H1 (cell line): Measurements from ENCODE around the gene ARHGAP6. TPM values are rescaled to one million over a fixed set of nuclear protein-coding genes. Genes with fewer than 3 reads are reported as not detected.

Experiments used
- CTCF ChIA-PET: fragments of 300-600 bp; sonication (Branson Sonifier 250); formaldehyde crosslinking; loops from one replicate; lab custom pipeline; 2021; ENCODE audit not compliant: partially characterized antibody; lab: Charles Lee
- POLR2A ChIA-PET: fragments of 300-600 bp; sonication (Branson Sonifier 250); formaldehyde crosslinking; loops from one replicate; lab custom pipeline; 2021; ENCODE audit warnings: inconsistent platforms; ENCODE audit not compliant: partially characterized antibody; lab: Charles Lee
- DNase-seq, 2 experiments: peaks; one replicate each; pipeline versions ENCODE4 v3.0.0 to v3.0.0-alpha.2; 2010 to 2022; ENCODE audit warnings: low spot score in 2 of 2, low read depth in 1 of 2, mixed read lengths in 1 of 2
- FAIRE-seq: peaks from 2 replicates; lab custom pipeline; 2011; peaks lifted over from hg19 to GRCh38; lab: Jason Lieb, UNC
- H2AFZ ChIP-seq: 2 replicates; pipeline ENCODE4 v1.8.1; 2012; ENCODE audit warnings: low read length, inconsistent platforms
- H2AK5ac ChIP-seq: 2 replicates; pipeline ENCODE4 v1.6.1; 2013; ENCODE audit warnings: low read depth, low read length
- H2BK120ac ChIP-seq: replicated peaks from 2 replicates; pipeline ENCODE3; 2013; ENCODE audit warnings: low read depth, low read length, inconsistent platforms
- H2BK12ac ChIP-seq: 2 replicates; pipeline ENCODE4 v1.6.1; 2013; ENCODE audit warnings: low read depth, low read length
- H2BK15ac ChIP-seq: 2 replicates; pipeline ENCODE4 v1.6.1; 2013; ENCODE audit warnings: low read length
- H2BK20ac ChIP-seq: 2 replicates; pipeline ENCODE4 v1.6.1; 2013; ENCODE audit warnings: low read length
- H2BK5ac ChIP-seq: 2 replicates; pipeline ENCODE4 v1.6.1; 2013; ENCODE audit warnings: low read depth, low read length
- H3K14ac ChIP-seq: 2 replicates; pipeline ENCODE4 v1.6.1; 2013; ENCODE audit warnings: inconsistent platforms; ENCODE audit not compliant: insufficient read length
- H3K18ac ChIP-seq: 2 replicates; pipeline ENCODE4 v1.6.1; 2013; ENCODE audit warnings: low read length; ENCODE audit errors: extremely low read depth
- H3K23ac ChIP-seq: 2 replicates; pipeline ENCODE4 v1.6.1; 2013; ENCODE audit warnings: inconsistent platforms; ENCODE audit not compliant: insufficient read length
- H3K23me2 ChIP-seq: 2 replicates; pipeline ENCODE4 v1.6.1; 2013; ENCODE audit warnings: low read depth, low read length
- H3K27ac ChIP-seq: 2 replicates; pipeline ENCODE4 v1.6.1; 2011; ENCODE audit warnings: low read depth, low read length, inconsistent platforms
- H3K27me3 ChIP-seq, 4 experiments: replicated peaks in 1 of 4; 1 replicate in 1 of 4; 2 replicates in 3 of 4; pipeline versions ENCODE4 v1.6.1 to v1.8.1; 2011 to 2013; ENCODE audit warnings: low read length in 3 of 4, mild to moderate bottlenecking in 3 of 4, inconsistent platforms in 2 of 4, mixed read lengths in 2 of 4, moderate library complexity in 1 of 4; ENCODE audit not compliant: control insufficient read depth in 3 of 4, insufficient read depth in 3 of 4; ENCODE audit errors: extremely low read depth in 1 of 4
- H3K36me3 ChIP-seq, 4 experiments: 2 replicates each; pipeline versions ENCODE4 v1.6.1 to v1.8.1; 2011 to 2013; ENCODE audit warnings: mild to moderate bottlenecking in 4 of 4, low read length in 3 of 4, moderate library complexity in 2 of 4, control low read depth in 1 of 4, inconsistent platforms in 1 of 4; ENCODE audit not compliant: insufficient read depth in 4 of 4, control insufficient read depth in 2 of 4
- H3K4ac ChIP-seq: replicated peaks from 2 replicates; pipeline ENCODE3; 2013; ENCODE audit warnings: low read length, low read depth, mixed read lengths, inconsistent platforms; ENCODE audit not compliant: insufficient read length
- H3K4me1 ChIP-seq, 4 experiments: replicated peaks in 1 of 4; 1 replicate in 1 of 4; 2 replicates in 3 of 4; pipeline versions ENCODE4 v1.6.1 to v1.8.1; 2011 to 2013; ENCODE audit warnings: low read length in 3 of 4, inconsistent platforms in 2 of 4, mixed read lengths in 1 of 4; ENCODE audit not compliant: insufficient read depth in 4 of 4, control insufficient read depth in 3 of 4
- H3K4me2 ChIP-seq, 2 experiments: 2 replicates each; pipeline versions ENCODE4 v1.6.1 to v1.8.1; 2011 to 2013; ENCODE audit warnings: low read depth in 2 of 2, low read length in 2 of 2, control low read depth in 1 of 2, inconsistent platforms in 1 of 2, mild to moderate bottlenecking in 1 of 2; ENCODE audit not compliant: insufficient read depth in 1 of 2
- H3K4me3 ChIP-seq, 4 experiments: fragments of 200-600, 300-600 bp in 1 of 4; sonication (generic), shearing (Covaris generic), sonication (Bioruptor Twin) in 1 of 4; 2 replicates each; pipeline versions ENCODE4 v1.5.1 to v1.8.1; 2011 to 2016; ENCODE audit warnings: low read length in 4 of 4, low read depth in 3 of 4, control low read depth in 2 of 4, inconsistent platforms in 2 of 4, mild to moderate bottlenecking in 2 of 4, mixed read lengths in 1 of 4, moderate library complexity in 1 of 4; ENCODE audit not compliant: insufficient read depth in 2 of 4; ENCODE audit errors: extremely low read depth in 1 of 4
- H3K56ac ChIP-seq: replicated peaks from 2 replicates; pipeline ENCODE3; 2013; ENCODE audit warnings: low read depth, mild to moderate bottlenecking, mixed read lengths, low read length, inconsistent platforms; ENCODE audit not compliant: insufficient read length
- H3K79me1 ChIP-seq: 2 replicates; pipeline ENCODE4 v1.6.1; 2013; ENCODE audit warnings: low read depth, low read length, control low read depth
- H3K79me2 ChIP-seq, 2 experiments: 2 replicates each; pipeline versions ENCODE4 v1.6.1 to v1.8.1; 2012 to 2013; ENCODE audit warnings: low read length in 2 of 2, mild to moderate bottlenecking in 2 of 2, inconsistent platforms in 1 of 2; ENCODE audit not compliant: insufficient read depth in 2 of 2, control insufficient read depth in 1 of 2
- H3K9ac ChIP-seq, 4 experiments: replicated peaks in 1 of 4; 1 replicate in 1 of 4; 2 replicates in 3 of 4; pipeline versions ENCODE4 v1.6.1 to v1.8.1; 2011 to 2013; ENCODE audit warnings: low read depth in 3 of 4, low read length in 3 of 4, control low read depth in 2 of 4, mild to moderate bottlenecking in 2 of 4, moderate library complexity in 2 of 4, inconsistent platforms in 1 of 4; ENCODE audit errors: extremely low read depth in 1 of 4
- H3K9me3 ChIP-seq, 2 experiments: 2 replicates each; pipeline versions ENCODE4 v1.6.1 to v1.8.1; 2012 to 2013; ENCODE audit warnings: mild to moderate bottlenecking in 2 of 2, moderate library complexity in 2 of 2, control low read depth in 1 of 2, inconsistent platforms in 1 of 2, low read depth in 1 of 2, low read length in 1 of 2, mixed read lengths in 1 of 2; ENCODE audit not compliant: insufficient read depth in 2 of 2
- H4K20me1 ChIP-seq, 2 experiments: replicated peaks in 1 of 2; 2 replicates each; pipeline versions ENCODE3 to v1.8.1; 2011 to 2013; ENCODE audit warnings: inconsistent platforms in 2 of 2, low read length in 2 of 2, mild to moderate bottlenecking in 1 of 2; ENCODE audit not compliant: insufficient read depth in 2 of 2, control insufficient read depth in 1 of 2
- H4K5ac ChIP-seq: 2 replicates; pipeline ENCODE4 v1.6.1; 2013; ENCODE audit warnings: low read length, low read depth, mixed read lengths, inconsistent platforms; ENCODE audit not compliant: insufficient read length
- H4K8ac ChIP-seq: 2 replicates; pipeline ENCODE4 v1.8.0; 2013; ENCODE audit warnings: mild to moderate bottlenecking, moderate library complexity, low read length, inconsistent platforms; ENCODE audit not compliant: insufficient read depth; ENCODE audit errors: extremely low read depth
- H4K91ac ChIP-seq: replicated peaks from 2 replicates; pipeline ENCODE3; 2013; ENCODE audit warnings: low read length, mixed read lengths, inconsistent platforms; ENCODE audit not compliant: insufficient read length
- BCL11A ChIP-seq, 2 experiments: IDR thresholded peaks; one replicate each; pipeline ENCODE4 v1.6.1; 2011; ENCODE audit warnings: low read depth in 2 of 2, low read length in 2 of 2, mild to moderate bottlenecking in 2 of 2
- CEBPB ChIP-seq: IDR thresholded peaks from 2 replicates; pipeline ENCODE4 v1.6.1; 2012; ENCODE audit warnings: low read depth, low read length
- CHD2 ChIP-seq: IDR thresholded peaks from 2 replicates; pipeline ENCODE4 v1.6.1; 2012; ENCODE audit warnings: low read length, improper control_type of control experiment
- EP300 ChIP-seq, 2 experiments: IDR thresholded peaks; 1 replicate in 1 of 2; 2 replicates in 1 of 2; pipeline ENCODE4 v1.6.1; 2011 to 2012; ENCODE audit warnings: low read depth in 2 of 2, low read length in 2 of 2, mild to moderate bottlenecking in 2 of 2, borderline replicate concordance in 1 of 2, inconsistent platforms in 1 of 2, moderate library complexity in 1 of 2
- EZH2 ChIP-seq: fragments of 200-600 bp; sonication (generic); IDR thresholded peaks from 2 replicates; pipeline ENCODE4 v1.7.1; 2012; ENCODE audit warnings: low read depth, mild to moderate bottlenecking, moderate library complexity, low read length, inconsistent platforms; ENCODE audit not compliant: severe bottlenecking
- GABPA ChIP-seq: IDR thresholded peaks from 2 replicates; pipeline ENCODE4 v1.6.1; 2011; ENCODE audit warnings: mild to moderate bottlenecking, low read length, moderate library complexity, borderline replicate concordance; ENCODE audit not compliant: insufficient read depth
- NRF1 ChIP-seq: IDR thresholded peaks from 2 replicates; pipeline ENCODE4 v1.6.1; 2011; ENCODE audit warnings: mild to moderate bottlenecking, low read depth, low read length, improper control_type of control experiment
- POU5F1 ChIP-seq: IDR thresholded peaks from 2 replicates; pipeline ENCODE4 v1.6.1; 2011; ENCODE audit warnings: low read depth, mild to moderate bottlenecking, low read length, moderate library complexity
- RBBP5 ChIP-seq: IDR thresholded peaks from 2 replicates; pipeline ENCODE4 v1.7.1; 2012; ENCODE audit warnings: low read depth, mild to moderate bottlenecking, inconsistent platforms, low read length, moderate library complexity, borderline replicate concordance
- RXRA ChIP-seq: IDR thresholded peaks from 2 replicates; pipeline ENCODE4 v1.6.1; 2011; ENCODE audit warnings: low read depth, mild to moderate bottlenecking, low read length, moderate library complexity; ENCODE audit not compliant: insufficient read depth
- SIRT6 ChIP-seq: IDR thresholded peaks from one replicate; pipeline ENCODE4 v1.7.1; 2012; ENCODE audit warnings: low read length, inconsistent platforms
- SIX5 ChIP-seq: IDR thresholded peaks from 2 replicates; pipeline ENCODE4 v1.6.1; 2011; ENCODE audit warnings: mild to moderate bottlenecking, low read depth, low read length
- SP4 ChIP-seq: IDR thresholded peaks from 2 replicates; pipeline ENCODE4 v1.6.1; 2012; ENCODE audit warnings: low read length, inconsistent platforms
- SUZ12 ChIP-seq: fragments of 200-600 bp; sonication (generic); IDR thresholded peaks from 2 replicates; pipeline ENCODE4 v1.6.1; 2012; ENCODE audit warnings: mild to moderate bottlenecking, inconsistent platforms, low read length, moderate library complexity, mixed read lengths
- TCF12 ChIP-seq: IDR thresholded peaks from 2 replicates; pipeline ENCODE4 v1.6.1; 2011; ENCODE audit warnings: low read depth, mild to moderate bottlenecking, low read length
- WGBS, 2 experiments: shearing (Covaris generic) in 1 of 2; methylation state at CpG; one replicate each; pipeline versions ENCODE4 v1.1.6 to v1.1.7; 2013 to 2015; ENCODE audit warnings: low lambda C conversion rate in 2 of 2, mixed read lengths in 2 of 2, inconsistent platforms in 1 of 2, low coverage in 1 of 2, missing lambda C conversion rate in 1 of 2; ENCODE audit not compliant: insufficient replicate concordance in 2 of 2, insufficient coverage in 1 of 2, insufficient read length in 1 of 2; ENCODE audit errors: extremely low coverage in 1 of 2, missing lambda C conversion rate in 1 of 2; 5-methylcytosine and 5-hydroxymethylcytosine counted together
- polyA plus RNA-seq, 7 experiments: library from polyadenylated mRNA; depleted of rRNA in 3 of 7; stranded (reverse) in 5 of 7; unstranded in 2 of 7; fragments of >200 nt in 5 of 7; fragments of 200-250 nt in 2 of 7; gene quantifications; 1 replicate in 5 of 7; 2 replicates in 1 of 7; 4 replicates in 1 of 7; pipeline versions ENCODE4 v1.2.1 to v1.2.3, GENCODE V29; 2011 to 2013; ENCODE audit warnings: missing spikeins in 2 of 7, mixed read lengths in 2 of 7
- total RNA-seq: library from RNA; stranded (reverse); fragmentation: NEBNext Ultra II Directional; extraction: Animal tissue kit (Norgen Biotek cat#: 25700); gene quantifications from 2 replicates; pipeline ENCODE4 v1.2.1, GENCODE V29; 2021

The ARHGAP6 gene
- total and polyA plus RNA-seq, 2 of the 8 experiments (the other 6 are each of a cell fraction or from before 2014, with no cell fraction given), result 0.35 to 0.82 TPM

GRCh38 chrX:11558972-11559371 is 106.7 kb downstream of the ARHGAP6 start:
- 88% methylated on average over 4 of the region's 4 CpGs; no CpG with 5 or more reads in 1 of the 2 experiments for WGBS, 2 experiments
- Histone ChIP-seq H2AFZ (no peak overlapping the region), H3K23ac (no peak overlapping the region), H4K8ac (no peak overlapping the region), H4K5ac (no peak overlapping the region), H3K4me1 (no peaks in the 10 kb centered on the region), H3K56ac (no peak overlapping the region), H2BK12ac (no peak overlapping the region), H3K79me1 (no peaks in the 10 kb centered on the region), H3K27ac (no peak overlapping the region), H3K9me3 (no peaks in the 10 kb centered on the region), H3K4me3 (no peak overlapping the region), H3K14ac (no peak overlapping the region), H3K36me3 (no peaks in the 10 kb centered on the region), H4K20me1 (no peaks in the 10 kb centered on the region), H3K4ac (no peak overlapping the region), H2BK15ac (no peak overlapping the region), H3K18ac (no peak overlapping the region), H4K91ac (no peak overlapping the region), H3K4me2 (no peak overlapping the region), H2AK5ac (no peak overlapping the region), H2BK5ac (no peak overlapping the region), H3K23me2 (no peaks in the 10 kb centered on the region), H3K79me2 (no peaks in the 10 kb centered on the region), H2BK120ac (no peak overlapping the region), H3K27me3 (peaks cover 1 to 23% (median 12%) of the 10 kb centered on the region in 4 experiments), H3K9ac (no peak overlapping the region), H2BK20ac (no peak overlapping the region)
- peak in 1 of 2 experiments; percentile 43 for DNase-seq
- POLR2A ChIA-PET, result no interaction called here
- CTCF ChIA-PET, result interaction anchor here (0.7 to 1.3 kb wide), 5 partner anchors 10 to 272 kb away, joined by 3 to 6 read pairs (median 3); no protein-coding TSS in a partner anchor
- FAIRE-seq, result peak; percentile 92
- TF ChIP-seq CHD2 (no peak), NRF1 (no peak), BCL11A (IDR thresholded peaks at IDR 0.05; ENCODE audit: low read depth in 2 of 2, low read length in 2 of 2) (no peak), SP4 (no peak), SIX5 (no peak), SUZ12 (no peak), CEBPB (0 out of 2 replicates have a peak, but pooled peaks have one; percentile 17), SIRT6 (no peak), RXRA (no peak), RBBP5 (no peak), EZH2 (no peak), TCF12 (no peak), POU5F1 (no peak), GABPA (no peak), EP300 (IDR thresholded peaks at IDR 0.05; ENCODE audit: borderline replicate concordance in 1 of 2, low read depth in 2 of 2, low read length in 2 of 2) (no peak)
